HL-60 (cell line): ENCODE results near the gene KCNQ5.

Experiments
- DNase-seq, 2 experiments: peaks; one replicate each; pipeline ENCODE4 v3.0.0-alpha.2; 2010 to 2020; ENCODE audit warnings: low read depth in 1 of 2, low spot score in 1 of 2
- H3K27ac ChIP-seq: fragments of 250-450 bp; sonication (Bioruptor Pico); replicated peaks from 2 replicates; pipeline ENCODE4 v1.5.1; 2020; ENCODE audit warnings: mild to moderate bottlenecking, moderate library complexity
- H3K27me3 ChIP-seq: fragments of 250-450 bp; sonication (Bioruptor Pico); 2 replicates; pipeline ENCODE4 v1.5.1; 2021; ENCODE audit warnings: mild to moderate bottlenecking, moderate library complexity; ENCODE audit not compliant: insufficient read depth, poor library complexity, severe bottlenecking
- H3K4me3 ChIP-seq: replicated peaks from 2 replicates; pipeline ENCODE4 v1.5.1; 2011; ENCODE audit warnings: mild to moderate bottlenecking, control low read depth, low read length; ENCODE audit not compliant: insufficient read depth
- CTCF ChIP-seq: IDR thresholded peaks from one replicate; pipeline ENCODE4 v1.5.1; 2011; ENCODE audit warnings: low read length, control low read depth, inconsistent platforms; ENCODE audit not compliant: insufficient read depth
- GABPA ChIP-seq: IDR thresholded peaks from 2 replicates; pipeline ENCODE4 v1.6.1; 2012; ENCODE audit warnings: low read depth
- POLR2AphosphoS5 ChIP-seq: IDR thresholded peaks from 2 replicates; pipeline ENCODE4 v1.6.1; 2012; ENCODE audit warnings: low read depth
- REST ChIP-seq: IDR thresholded peaks from 2 replicates; pipeline ENCODE4 v1.6.1; 2012; ENCODE audit warnings: low read depth; ENCODE audit not compliant: insufficient replicate concordance
- SPI1 ChIP-seq: IDR thresholded peaks from 2 replicates; pipeline ENCODE4 v1.6.1; 2012; ENCODE audit warnings: low read depth, mild to moderate bottlenecking, borderline replicate concordance

Gene KCNQ5

DNA sequence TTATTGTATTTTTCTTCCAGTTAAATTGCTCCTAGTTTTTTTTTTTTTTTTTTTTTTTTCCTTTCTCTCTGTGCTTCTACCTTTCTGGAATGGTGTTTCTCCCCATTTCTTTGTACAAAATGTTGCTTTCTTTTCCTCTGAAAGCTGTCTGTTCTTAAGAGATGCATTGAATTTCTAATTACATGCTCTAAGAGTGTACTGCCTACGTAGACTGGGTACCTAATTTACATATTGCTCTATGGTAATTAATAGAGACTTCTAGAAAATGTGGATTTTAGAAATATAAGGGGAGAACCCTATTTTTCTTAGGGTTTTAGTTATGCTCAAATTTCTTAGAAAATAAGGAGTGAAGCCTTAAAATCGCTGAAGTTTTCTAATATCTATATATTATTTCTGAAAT lies 13.8 kb downstream of the KCNQ5 start:
- no peak for DNase-seq
- H3K27me3 ChIP-seq, result no peaks in the 10 kb centered on the region
- no peak overlapping the region for H3K4me3 ChIP-seq
- H3K27ac ChIP-seq, result no peak overlapping the region
- TF ChIP-seq GABPA (no peak), REST (no peak), SPI1 (no peak), POLR2AphosphoS5 (no peak), CTCF (no peak)

GRCh38 chr6:72636215-72636614 lies 14.4 kb downstream of the KCNQ5 start:
- no peak for DNase-seq
- H3K27ac ChIP-seq, result no peak overlapping the region
- H3K4me3 ChIP-seq, result no peak overlapping the region

GRCh38 chr6:72636786-72637185 lies 14.9 kb downstream of the KCNQ5 start:
- H3K27ac ChIP-seq, result no peak overlapping the region
- no peak for DNase-seq
- H3K4me3 ChIP-seq, result no peak overlapping the region
- no peaks in the 10 kb centered on the region for H3K27me3 ChIP-seq
- TF ChIP-seq POLR2AphosphoS5 (no peak), CTCF (no peak), GABPA (no peak)

More at GRCh38 chr6:72636215-72636614, 14.4 kb downstream of the KCNQ5 start:
- no peaks in the 10 kb centered on the region for H3K27me3 ChIP-seq
- no peak for TF ChIP-seq SPI1
- no peak for TF ChIP-seq POLR2AphosphoS5
- no peak for TF ChIP-seq CTCF
- TF ChIP-seq REST, result no peak
- TF ChIP-seq GABPA, result no peak

- no peaks in the 10 kb centered on the region for H3K27me3 ChIP-seq
- no peak for DNase-seq
- no peak overlapping the region for H3K4me3 ChIP-seq
- no peak overlapping the region for H3K27ac ChIP-seq
- no peak for TF ChIP-seq GABPA
- no peak for TF ChIP-seq CTCF
- TF ChIP-seq SPI1, result no peak
- no peak for TF ChIP-seq REST
- no peak for TF ChIP-seq POLR2AphosphoS5
Measured at GRCh38 chr6:72639920-72640614, 18.2 kb downstream of the KCNQ5 start.
